HepG2 (cell line): ENCODE results near the gene COBL. TPM values are rescaled to one million over a fixed set of nuclear protein-coding genes. Genes with fewer than 3 reads are reported as not detected.

Source experiments
- ATAC-seq: fragments of 200-7000 bp; cut with Tn5 transposase; 3 replicates; pipeline ENCODE4 v1.9.1; 2020; ENCODE audit warnings: mild to moderate bottlenecking, moderate library complexity
- BruUV-seq: library from RNA; stranded (reverse); fragments of 400-500 nt; replicated peaks from 2 replicates; lab custom pipeline; 2021; lab: Mats Ljungman, UMichigan
- CTCF ChIA-PET: fragments of 300-600 bp; formaldehyde crosslinking; extraction: SDS; loops from one replicate; lab custom pipeline; 2021; ENCODE audit warnings: low total read pairs, inconsistent platforms, low intra/inter-chr PET ratio; lab: Yijun Ruan, JAX
- POLR2A ChIA-PET: fragments of 350-600 bp; sonication (Branson Sonifier 250); formaldehyde crosslinking; loops from one replicate; lab custom pipeline; 2020; ENCODE audit warnings: antibody characterized with exemption, inconsistent platforms; lab: Yijun Ruan, JAX
- DNase-seq: peaks from one replicate; pipeline ENCODE4 v3.0.0-alpha.2; 2015; ENCODE audit warnings: low spot score
- FAIRE-seq: peaks from 3 replicates; lab custom pipeline; 2011; peaks lifted over from hg19 to GRCh38; lab: Jason Lieb, UNC
- H2AFZ ChIP-seq: one replicate; pipeline ENCODE4 v1.6.1; 2011; ENCODE audit warnings: low read length, inconsistent platforms
- H3K27ac ChIP-seq: fragments of 300-600 bp; 3 replicates; pipeline ENCODE4 v1.8.0; 2011; ENCODE audit warnings: mixed run types, mild to moderate bottlenecking, mixed read lengths, low read length, inconsistent platforms; ENCODE audit not compliant: insufficient read depth; ENCODE audit errors: extremely low read length
- H3K27me3 ChIP-seq, 2 experiments: fragments of 200-600 bp in 1 of 2; 2 replicates in 1 of 2; 3 replicates in 1 of 2; pipeline versions ENCODE4 v1.6.0 to v1.8.0; 2011; ENCODE audit warnings: low read length in 2 of 2, mild to moderate bottlenecking in 2 of 2, moderate library complexity in 2 of 2, inconsistent platforms in 1 of 2; ENCODE audit not compliant: insufficient read depth in 2 of 2, control insufficient read depth in 1 of 2
- H3K36me3 ChIP-seq, 2 experiments: fragments of 200-600 bp in 1 of 2; replicated peaks in 1 of 2; 2 replicates in 1 of 2; 3 replicates in 1 of 2; pipeline versions ENCODE4 v1.5.1 to v1.8.0; 2011; ENCODE audit warnings: low read length in 2 of 2, inconsistent platforms in 1 of 2; ENCODE audit not compliant: insufficient read depth in 2 of 2, control insufficient read depth in 1 of 2
- H3K4me1 ChIP-seq: 2 replicates; pipeline ENCODE4 v1.5.1; 2012; ENCODE audit warnings: low read length, inconsistent platforms; ENCODE audit not compliant: insufficient read depth
- H3K4me2 ChIP-seq: 2 replicates; pipeline ENCODE4 v1.6.0; 2011; ENCODE audit warnings: low read depth, low read length, inconsistent platforms
- H3K4me3 ChIP-seq, 3 experiments: fragments of 200-600 bp in 1 of 3; sonication (generic), shearing (Covaris generic) in 1 of 3; replicated peaks in 1 of 3; 2 replicates each; pipeline ENCODE4 v1.5.1; 2011 to 2016; ENCODE audit warnings: low read length in 3 of 3, inconsistent platforms in 2 of 3, low read depth in 2 of 3, mild to moderate bottlenecking in 2 of 3, control low read depth in 1 of 3, mixed read lengths in 1 of 3; ENCODE audit not compliant: insufficient read depth in 1 of 3
- H3K79me2 ChIP-seq: one replicate; pipeline ENCODE4 v1.6.1; 2011; ENCODE audit warnings: low read length, inconsistent platforms; ENCODE audit not compliant: insufficient read depth
- H3K9ac ChIP-seq: 2 replicates; pipeline ENCODE4 v1.6.0; 2011; ENCODE audit warnings: mild to moderate bottlenecking, low read depth, low read length, inconsistent platforms; ENCODE audit not compliant: insufficient read depth
- H3K9me3 ChIP-seq: 2 replicates; pipeline ENCODE4 v1.5.1; 2012; ENCODE audit warnings: mild to moderate bottlenecking, low read length
- H4K20me1 ChIP-seq: 2 replicates; pipeline ENCODE4 v1.6.0; 2011; ENCODE audit warnings: inconsistent platforms, mild to moderate bottlenecking, low read length, moderate library complexity; ENCODE audit not compliant: insufficient read depth
- PAWR ChIP-seq: sonication (generic); formaldehyde crosslinking; IDR thresholded peaks from 2 replicates; pipeline ENCODE4 v1.4.0; 2020; ENCODE audit warnings: missing genetic modification reagents, mild to moderate bottlenecking, borderline replicate concordance
- ZBTB8A ChIP-seq: sonication (generic); formaldehyde crosslinking; IDR thresholded peaks from 2 replicates; pipeline ENCODE4 v1.4.0; 2020; ENCODE audit warnings: mild to moderate bottlenecking, low read depth, missing genetic modification reagents, borderline replicate concordance
- WGBS: methylation state at CpG from one replicate; pipeline ENCODE4 v1.1.6; 2017; ENCODE audit warnings: low lambda C conversion rate; 5-methylcytosine and 5-hydroxymethylcytosine counted together
- in situ Hi-C: cut with HindIII; loops from 2 replicates; pipeline ENCODE4 v1.10.0; 2017; ENCODE audit warnings: low pct_unique_long_range_greater_than_20kb; ENCODE audit not compliant: extremely low pct_ligation_motif_present
- intact Hi-C: fragments of 100-400 bp; cut with micrococcal nuclease; formaldehyde crosslinking; loops from one replicate; pipeline ENCODE4 v1.10.0; 2022; ENCODE audit not compliant: unreplicated experiment
- polyA plus RNA-seq, 8 experiments: library from polyadenylated mRNA; depleted of rRNA in 3 of 8; stranded (reverse) in 7 of 8; unstranded in 1 of 8; fragments of >200 nt; fragmentation: Illumina TruSeq in 4 of 8; extraction: Trizol in 4 of 8; gene quantifications; 2 replicates each; pipeline versions ENCODE4 v1.2.1 to v1.2.3, GENCODE V29; 2011 to 2016; ENCODE audit warnings: low read depth in 4 of 8, missing spikeins in 1 of 8, mixed read lengths in 1 of 8; ENCODE audit not compliant: insufficient read depth in 1 of 8
- total RNA-seq, 5 experiments: library from RNA; depleted of rRNA; stranded (reverse); fragments of >200 nt; fragmentation: Illumina TruSeq; extraction: Trizol; gene quantifications; 2 replicates each; pipeline ENCODE4 v1.2.3, GENCODE V29; 2016; ENCODE audit warnings: low read depth in 1 of 5
- TF ChIP-seq, protein P1 (sequence below): sonication (generic); formaldehyde crosslinking; IDR thresholded peaks from 2 replicates; pipeline ENCODE4 v1.4.0; 2020; ENCODE audit warnings: missing genetic modification reagents, borderline replicate concordance
- TF ChIP-seq, protein P2 (sequence below): sonication (generic); formaldehyde crosslinking; IDR thresholded peaks from 2 replicates; pipeline ENCODE4 v1.4.0; 2020; ENCODE audit warnings: mild to moderate bottlenecking, missing genetic modification reagents, borderline replicate concordance
- TF ChIP-seq, protein P3 (sequence below): sonication (generic); formaldehyde crosslinking; IDR thresholded peaks from 2 replicates; pipeline ENCODE4 v1.5.0; 2020; ENCODE audit warnings: mild to moderate bottlenecking, missing genetic modification reagents, moderate library complexity

COBL gene
- total and polyA plus RNA-seq, 2 of the 13 experiments (the other 11 are each of a cell fraction or from before 2014, with no cell fraction given): 3.8 to 4.9 TPM

DNA sequence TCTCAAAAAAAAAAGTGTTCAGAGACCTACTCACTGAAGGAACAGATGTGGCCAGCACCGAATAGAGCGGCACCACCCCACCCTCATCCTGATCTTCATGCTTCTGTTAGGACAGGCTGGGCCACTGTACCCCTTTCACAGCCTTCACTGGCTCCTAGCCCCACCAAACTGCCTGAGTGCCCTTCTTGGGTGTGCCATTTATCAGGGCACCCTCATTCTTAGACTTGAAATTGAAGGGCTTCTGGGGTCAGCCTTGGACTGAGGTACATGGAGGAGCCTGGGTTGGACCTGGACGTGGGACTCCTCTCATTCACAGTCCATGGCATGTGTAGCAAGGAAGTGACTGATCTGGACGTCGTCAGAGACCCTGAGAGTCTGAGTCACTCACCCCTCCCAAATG, 190.3 kb downstream of the COBL start:
- no peaks in the 10 kb centered on the region for H3K27me3 ChIP-seq
- intact Hi-C loops: no loop called here
- CTCF ChIA-PET: no interaction called here
- no peaks in the 10 kb centered on the region; a peak in 1 of 5 replicates for H3K36me3 ChIP-seq
- DNase-seq (no peak), FAIRE-seq (no peak), ATAC-seq (no peak)
- no TSS peak for BruUV-seq
- no peaks in the 10 kb centered on the region for H3K79me2 ChIP-seq
- H3K9ac ChIP-seq: no peak overlapping the region
- WGBS: 93% methylated on average over 5 of the region's 5 CpGs
- H2AFZ ChIP-seq: no peak overlapping the region
- no peak overlapping the region for H3K4me2 ChIP-seq
- no peaks in the 10 kb centered on the region for H4K20me1 ChIP-seq
- POLR2A ChIA-PET: no interaction called here
- no peak for TF ChIP-seq PAWR (CRISPR knock-in tag)
- TF ChIP-seq ZBTB8A (CRISPR knock-in tag): no peak
- TF ChIP-seq, protein P1, sequence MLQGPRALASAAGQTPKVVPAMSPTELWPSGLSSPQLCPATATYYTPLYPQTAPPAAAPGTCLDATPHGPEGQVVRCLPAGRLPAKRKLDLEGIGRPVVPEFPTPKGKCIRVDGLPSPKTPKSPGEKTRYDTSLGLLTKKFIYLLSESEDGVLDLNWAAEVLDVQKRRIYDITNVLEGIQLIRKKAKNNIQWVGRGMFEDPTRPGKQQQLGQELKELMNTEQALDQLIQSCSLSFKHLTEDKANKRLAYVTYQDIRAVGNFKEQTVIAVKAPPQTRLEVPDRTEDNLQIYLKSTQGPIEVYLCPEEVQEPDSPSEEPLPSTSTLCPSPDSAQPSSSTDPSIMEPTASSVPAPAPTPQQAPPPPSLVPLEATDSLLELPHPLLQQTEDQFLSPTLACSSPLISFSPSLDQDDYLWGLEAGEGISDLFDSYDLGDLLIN (CRISPR knock-in tag): no peak
- TF ChIP-seq, protein P2, sequence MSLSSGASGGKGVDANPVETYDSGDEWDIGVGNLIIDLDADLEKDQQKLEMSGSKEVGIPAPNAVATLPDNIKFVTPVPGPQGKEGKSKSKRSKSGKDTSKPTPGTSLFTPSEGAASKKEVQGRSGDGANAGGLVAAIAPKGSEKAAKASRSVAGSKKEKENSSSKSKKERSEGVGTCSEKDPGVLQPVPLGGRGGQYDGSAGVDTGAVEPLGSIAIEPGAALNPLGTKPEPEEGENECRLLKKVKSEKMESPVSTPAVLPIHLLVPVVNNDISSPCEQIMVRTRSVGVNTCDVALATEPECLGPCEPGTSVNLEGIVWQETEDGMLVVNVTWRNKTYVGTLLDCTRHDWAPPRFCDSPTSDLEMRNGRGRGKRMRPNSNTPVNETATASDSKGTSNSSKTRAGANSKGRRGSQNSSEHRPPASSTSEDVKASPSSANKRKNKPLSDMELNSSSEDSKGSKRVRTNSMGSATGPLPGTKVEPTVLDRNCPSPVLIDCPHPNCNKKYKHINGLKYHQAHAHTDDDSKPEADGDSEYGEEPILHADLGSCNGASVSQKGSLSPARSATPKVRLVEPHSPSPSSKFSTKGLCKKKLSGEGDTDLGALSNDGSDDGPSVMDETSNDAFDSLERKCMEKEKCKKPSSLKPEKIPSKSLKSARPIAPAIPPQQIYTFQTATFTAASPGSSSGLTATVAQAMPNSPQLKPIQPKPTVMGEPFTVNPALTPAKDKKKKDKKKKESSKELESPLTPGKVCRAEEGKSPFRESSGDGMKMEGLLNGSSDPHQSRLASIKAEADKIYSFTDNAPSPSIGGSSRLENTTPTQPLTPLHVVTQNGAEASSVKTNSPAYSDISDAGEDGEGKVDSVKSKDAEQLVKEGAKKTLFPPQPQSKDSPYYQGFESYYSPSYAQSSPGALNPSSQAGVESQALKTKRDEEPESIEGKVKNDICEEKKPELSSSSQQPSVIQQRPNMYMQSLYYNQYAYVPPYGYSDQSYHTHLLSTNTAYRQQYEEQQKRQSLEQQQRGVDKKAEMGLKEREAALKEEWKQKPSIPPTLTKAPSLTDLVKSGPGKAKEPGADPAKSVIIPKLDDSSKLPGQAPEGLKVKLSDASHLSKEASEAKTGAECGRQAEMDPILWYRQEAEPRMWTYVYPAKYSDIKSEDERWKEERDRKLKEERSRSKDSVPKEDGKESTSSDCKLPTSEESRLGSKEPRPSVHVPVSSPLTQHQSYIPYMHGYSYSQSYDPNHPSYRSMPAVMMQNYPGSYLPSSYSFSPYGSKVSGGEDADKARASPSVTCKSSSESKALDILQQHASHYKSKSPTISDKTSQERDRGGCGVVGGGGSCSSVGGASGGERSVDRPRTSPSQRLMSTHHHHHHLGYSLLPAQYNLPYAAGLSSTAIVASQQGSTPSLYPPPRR (CRISPR knock-in tag): no peak
- TF ChIP-seq, protein P3, sequence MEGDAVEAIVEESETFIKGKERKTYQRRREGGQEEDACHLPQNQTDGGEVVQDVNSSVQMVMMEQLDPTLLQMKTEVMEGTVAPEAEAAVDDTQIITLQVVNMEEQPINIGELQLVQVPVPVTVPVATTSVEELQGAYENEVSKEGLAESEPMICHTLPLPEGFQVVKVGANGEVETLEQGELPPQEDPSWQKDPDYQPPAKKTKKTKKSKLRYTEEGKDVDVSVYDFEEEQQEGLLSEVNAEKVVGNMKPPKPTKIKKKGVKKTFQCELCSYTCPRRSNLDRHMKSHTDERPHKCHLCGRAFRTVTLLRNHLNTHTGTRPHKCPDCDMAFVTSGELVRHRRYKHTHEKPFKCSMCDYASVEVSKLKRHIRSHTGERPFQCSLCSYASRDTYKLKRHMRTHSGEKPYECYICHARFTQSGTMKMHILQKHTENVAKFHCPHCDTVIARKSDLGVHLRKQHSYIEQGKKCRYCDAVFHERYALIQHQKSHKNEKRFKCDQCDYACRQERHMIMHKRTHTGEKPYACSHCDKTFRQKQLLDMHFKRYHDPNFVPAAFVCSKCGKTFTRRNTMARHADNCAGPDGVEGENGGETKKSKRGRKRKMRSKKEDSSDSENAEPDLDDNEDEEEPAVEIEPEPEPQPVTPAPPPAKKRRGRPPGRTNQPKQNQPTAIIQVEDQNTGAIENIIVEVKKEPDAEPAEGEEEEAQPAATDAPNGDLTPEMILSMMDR: no peak
- H3K4me1 ChIP-seq: no peaks in the 10 kb centered on the region
- in situ Hi-C loops: loop anchor here (25.0 kb wide), 1 partner anchor 664 kb away; the partner anchor contains the start of gene FIGNL1
- H3K9me3 ChIP-seq: no peaks in the 10 kb centered on the region
- H3K27ac ChIP-seq: no peak overlapping the region
- H3K4me3 ChIP-seq: no peak overlapping the region
